ENCODE measurements around the gene ZNF350. TPM values are rescaled to one million over a fixed set of nuclear protein-coding genes. Genes with fewer than 3 reads are reported as not detected.

The ZNF350 gene
- total RNA-seq, 2 experiments from 2014 or later = 37.6 to 39.2 TPM

DNA sequence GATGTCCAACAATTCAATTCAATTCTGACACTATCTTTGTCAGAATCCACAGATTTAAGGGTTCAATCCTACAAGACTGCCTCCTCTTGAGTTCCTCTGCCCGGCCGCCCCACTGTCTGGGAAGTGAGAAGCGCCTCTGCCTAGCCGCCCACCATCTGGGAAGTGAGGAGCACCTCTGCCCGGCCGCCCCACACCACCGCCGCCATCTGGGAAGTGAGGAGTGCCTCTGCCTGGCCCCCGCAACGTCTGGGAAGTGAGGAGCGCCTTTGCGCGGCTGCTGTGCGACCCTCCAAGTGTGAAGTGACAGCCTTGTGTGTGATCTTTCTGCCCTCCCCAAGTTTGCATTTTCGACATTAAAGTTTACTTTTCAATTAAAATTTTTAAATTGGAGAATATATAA is 35.6 kb upstream of the ZNF350 start:
- intact Hi-C loops (cut with DNase I, micrococcal nuclease) = no loop called here
- no peak overlapping the region for H3K27ac ChIP-seq (ENCODE audit: low read depth in 1 of 2, low read length in 2 of 2)
- no peak overlapping the region for H3K4me3 ChIP-seq (ENCODE audit: low read length)
- Mint-ChIP-seq H3K9me3 (peaks cover 23% of the 10 kb centered on the region), H3K36me3 (ENCODE audit: low read depth) (peaks cover 99% of the 10 kb centered on the region), H3K4me1 (ENCODE audit: low read depth) (peaks cover 22% of the 10 kb centered on the region), H3K4me3 (no peak overlapping the region), H3K27ac (no peak overlapping the region), H3K27me3 (no peaks in the 10 kb centered on the region)
- ATAC-seq (ENCODE audit: poor library complexity) = no peak
- peaks cover 81% of the 10 kb centered on the region for H3K36me3 ChIP-seq (ENCODE audit: insufficient read depth, low read length)
- TF ChIP-seq, protein P1, sequence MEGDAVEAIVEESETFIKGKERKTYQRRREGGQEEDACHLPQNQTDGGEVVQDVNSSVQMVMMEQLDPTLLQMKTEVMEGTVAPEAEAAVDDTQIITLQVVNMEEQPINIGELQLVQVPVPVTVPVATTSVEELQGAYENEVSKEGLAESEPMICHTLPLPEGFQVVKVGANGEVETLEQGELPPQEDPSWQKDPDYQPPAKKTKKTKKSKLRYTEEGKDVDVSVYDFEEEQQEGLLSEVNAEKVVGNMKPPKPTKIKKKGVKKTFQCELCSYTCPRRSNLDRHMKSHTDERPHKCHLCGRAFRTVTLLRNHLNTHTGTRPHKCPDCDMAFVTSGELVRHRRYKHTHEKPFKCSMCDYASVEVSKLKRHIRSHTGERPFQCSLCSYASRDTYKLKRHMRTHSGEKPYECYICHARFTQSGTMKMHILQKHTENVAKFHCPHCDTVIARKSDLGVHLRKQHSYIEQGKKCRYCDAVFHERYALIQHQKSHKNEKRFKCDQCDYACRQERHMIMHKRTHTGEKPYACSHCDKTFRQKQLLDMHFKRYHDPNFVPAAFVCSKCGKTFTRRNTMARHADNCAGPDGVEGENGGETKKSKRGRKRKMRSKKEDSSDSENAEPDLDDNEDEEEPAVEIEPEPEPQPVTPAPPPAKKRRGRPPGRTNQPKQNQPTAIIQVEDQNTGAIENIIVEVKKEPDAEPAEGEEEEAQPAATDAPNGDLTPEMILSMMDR (IDR thresholded peaks at IDR 0.05) = no peak
- no peak for DNase-seq
- ChIA-PET CTCF (no interaction called here), POLR2A (interaction anchor here (0.6 to 1.5 kb wide), 3 partner anchors 9 to 1055 kb away, joined by 3 to 5 read pairs (median 3); partner anchors contain the start of gene ZNF615)
- H3K4me1 ChIP-seq (ENCODE audit: insufficient read depth, low read length) = peaks cover 4% of the 10 kb centered on the region
- H3K9me3 ChIP-seq (ENCODE audit: control insufficient read depth in 1 of 2, insufficient read depth in 1 of 2, low read length in 2 of 2) = peaks cover 44 to 88% of the 10 kb centered on the region in 2 experiments
- H3K27me3 ChIP-seq (ENCODE audit: control insufficient read depth in 1 of 2, insufficient read depth in 2 of 2, low read length in 2 of 2) = no peaks in the 10 kb centered on the region

DNA sequence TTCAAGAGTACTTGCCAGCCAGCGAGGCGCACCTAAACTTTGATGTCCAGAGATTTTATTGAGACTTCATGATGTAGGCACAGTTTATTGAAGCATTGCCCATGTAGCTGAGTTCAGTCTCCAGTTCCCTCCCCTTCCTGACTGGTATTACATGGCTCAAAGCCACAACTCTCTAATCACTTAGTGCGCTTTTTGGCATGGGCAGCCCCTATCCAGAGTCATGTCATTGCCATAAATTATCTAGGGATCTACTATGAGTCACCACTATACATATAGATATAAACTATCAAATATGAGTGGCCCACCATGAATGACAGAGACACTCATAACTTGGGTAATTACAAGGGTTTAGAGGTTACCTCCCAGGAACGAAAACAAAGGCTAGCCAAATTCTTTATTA is 33.9 kb upstream of the ZNF350 start:
- no peak for DNase-seq
- Histone ChIP-seq H3K27me3 (ENCODE audit: control insufficient read depth in 1 of 2, insufficient read depth in 2 of 2, low read length in 2 of 2) (no peaks in the 10 kb centered on the region), H3K27ac (ENCODE audit: low read depth in 1 of 2, low read length in 2 of 2) (no peak overlapping the region), H3K4me1 (ENCODE audit: insufficient read depth, low read length) (no peaks in the 10 kb centered on the region), H3K36me3 (ENCODE audit: insufficient read depth, low read length) (peaks cover 88% of the 10 kb centered on the region), H3K9me3 (ENCODE audit: control insufficient read depth in 1 of 2, insufficient read depth in 1 of 2, low read length in 2 of 2) (peaks cover 46 to 95% of the 10 kb centered on the region in 2 experiments), H3K4me3 (ENCODE audit: low read length) (no peak overlapping the region)
- H3K36me3 Mint-ChIP-seq (ENCODE audit: low read depth) = peaks cover 99% of the 10 kb centered on the region
- CTCF ChIA-PET = interaction anchor here (1.5 kb wide), 1 partner anchor 12 kb away, joined by 7 read pairs; the partner anchor contains the start of gene ZNF615
- intact Hi-C loops (cut with DNase I, micrococcal nuclease) = no loop called here
- H3K9me3 Mint-ChIP-seq = peaks cover 25% of the 10 kb centered on the region
- H3K4me3 Mint-ChIP-seq = no peak overlapping the region
- no peaks in the 10 kb centered on the region for H3K27me3 Mint-ChIP-seq
- H3K4me1 Mint-ChIP-seq (ENCODE audit: low read depth) = peaks cover 6% of the 10 kb centered on the region
- TF ChIP-seq, protein P1 (IDR thresholded peaks at IDR 0.05) = no peak
- ATAC-seq (ENCODE audit: poor library complexity) = no peak
- POLR2A ChIA-PET = interaction anchor here (1.4 to 1.5 kb wide), 2 partner anchors 12 to 28 kb away, joined by 5 to 8 read pairs; partner anchors contain the start of genes ZNF432 and ZNF615
- no peak overlapping the region for H3K27ac Mint-ChIP-seq

GRCh38 chr19:52010674-52011073 is 24.0 kb upstream of the ZNF350 start:
- TF ChIP-seq, protein P1 (IDR thresholded peaks at IDR 0.05) = no peak
- H3K9me3 Mint-ChIP-seq = peaks cover 24% of the 10 kb centered on the region
- no peak overlapping the region for H3K27ac ChIP-seq (ENCODE audit: low read depth in 1 of 2, low read length in 2 of 2)
- CTCF ChIA-PET = no interaction called here
- H3K36me3 ChIP-seq (ENCODE audit: insufficient read depth, low read length) = no peaks in the 10 kb centered on the region
- no peak for DNase-seq
- peaks cover 24% of the 10 kb centered on the region for H3K4me1 Mint-ChIP-seq (ENCODE audit: low read depth)
- H3K4me3 Mint-ChIP-seq = peak overlapping the region; percentile 51
- intact Hi-C loops (cut with DNase I, micrococcal nuclease) = no loop called here
- peaks cover 89% of the 10 kb centered on the region for H3K36me3 Mint-ChIP-seq (ENCODE audit: low read depth)
- no peaks in the 10 kb centered on the region for H3K27me3 Mint-ChIP-seq
- no peak overlapping the region for H3K27ac Mint-ChIP-seq
- H3K27me3 ChIP-seq (ENCODE audit: control insufficient read depth in 1 of 2, insufficient read depth in 2 of 2, low read length in 2 of 2) = no peaks in the 10 kb centered on the region
- POLR2A ChIA-PET = no interaction called here
- H3K9me3 ChIP-seq (ENCODE audit: control insufficient read depth in 1 of 2, insufficient read depth in 1 of 2, low read length in 2 of 2) = peaks cover 34 to 48% of the 10 kb centered on the region in 2 experiments
- H3K4me1 ChIP-seq (ENCODE audit: insufficient read depth, low read length) = peaks cover 12% of the 10 kb centered on the region
- no peak overlapping the region for H3K4me3 ChIP-seq (ENCODE audit: low read length)
- ATAC-seq (ENCODE audit: poor library complexity) = no peak

Data from CD4-positive, alpha-beta T cell (primary cell).